HCT116 (cell line): ENCODE measurements around the gene PSMB5. TPM values are rescaled to one million over a fixed set of nuclear protein-coding genes. Genes with fewer than 3 reads are reported as not detected.
A peak's percentile ranks its signal among the peaks of the same experiment; 100 is the strongest.

Source experiments
- ATAC-seq: fragments of 200-7000 bp; cut with Tn5 transposase; 2 replicates; pipeline ENCODE4 v1.9.1; 2020; ENCODE audit warnings: mild to moderate bottlenecking, moderate library complexity
- BruUV-seq: library from RNA; stranded (reverse); fragments of 400-500 nt; replicated peaks from 2 replicates; lab custom pipeline; 2021; lab: Mats Ljungman, UMichigan
- CTCF ChIA-PET: fragments of 300-600 bp; sonication (Branson Sonifier 250); formaldehyde crosslinking; loops from one replicate; lab custom pipeline; 2021; ENCODE audit warnings: antibody characterized with exemption; lab: Charles Lee
- POLR2A ChIA-PET: fragments of 300-600, 350-600 bp; sonication (Branson Sonifier 250); formaldehyde crosslinking; loops from one replicate; lab custom pipeline; 2021; ENCODE audit warnings: antibody characterized with exemption; lab: Charles Lee
- RAD21 ChIA-PET, 2 experiments: fragments of 300-600 bp; sonication (Branson Sonifier 250); formaldehyde crosslinking; loops; one replicate each; lab custom pipeline; 2023; ENCODE audit warnings: low total read pairs in 2 of 2; ENCODE audit not compliant: uncharacterized antibody in 2 of 2, unreplicated experiment in 2 of 2, low non-redundant PET in 1 of 2; lab: Charles Lee
- DNase-seq: peaks from one replicate; pipeline ENCODE4 v3.0.0-alpha.2; 2010; ENCODE audit warnings: low read depth, low spot score
- H2AFZ ChIP-seq: fragments of 200-600 bp; shearing (Covaris generic), sonication (generic); 2 replicates; pipeline ENCODE4 v1.6.1; 2017; ENCODE audit warnings: low read depth, mixed run types, mixed read lengths, antibody characterized with exemption, low read length; ENCODE audit not compliant: poor library complexity, severe bottlenecking
- H3K27ac ChIP-seq: 2 replicates; pipeline ENCODE4 v1.5.1; 2012; ENCODE audit warnings: low read depth, low read length
- H3K27me3 ChIP-seq: fragments of 200-600 bp; sonication (generic); 2 replicates; pipeline ENCODE4 v1.6.1; 2016; ENCODE audit warnings: mixed run types, low read length, mixed read lengths; ENCODE audit not compliant: insufficient read depth
- H3K36me3 ChIP-seq, 2 experiments: fragments of 200-500 bp in 1 of 2; fragments of 200-600 bp in 1 of 2; sonication (Bioruptor generic) in 1 of 2; sonication (generic) in 1 of 2; 2 replicates each; pipeline versions ENCODE4 v1.5.1 to v1.6.1; 2014 to 2016; ENCODE audit warnings: low read length in 2 of 2, inconsistent platforms in 1 of 2, mixed read lengths in 1 of 2, mixed run types in 1 of 2; ENCODE audit not compliant: insufficient read depth in 2 of 2, control insufficient read depth in 1 of 2
- H3K4me1 ChIP-seq, 2 experiments: fragments of 200-600 bp in 1 of 2; sonication (generic) in 1 of 2; 2 replicates each; pipeline versions ENCODE4 v1.5.1 to v1.6.1; 2012 to 2017; ENCODE audit warnings: low read length in 2 of 2, inconsistent platforms in 1 of 2, mild to moderate bottlenecking in 1 of 2, mixed read lengths in 1 of 2, mixed run types in 1 of 2, moderate library complexity in 1 of 2; ENCODE audit not compliant: insufficient read depth in 2 of 2, control insufficient read depth in 1 of 2
- H3K4me2 ChIP-seq: fragments of 200-600 bp; sonication (generic); 2 replicates; pipeline ENCODE4 v1.6.1; 2017; ENCODE audit warnings: mixed run types, low read length, mixed read lengths
- H3K4me3 ChIP-seq, 2 experiments: fragments of 200-600 bp in 1 of 2; sonication (generic) in 1 of 2; replicated peaks in 1 of 2; 2 replicates each; pipeline ENCODE4 v1.5.1; 2011 to 2016; ENCODE audit warnings: low read length in 2 of 2, control low read depth in 1 of 2, low read depth in 1 of 2, mild to moderate bottlenecking in 1 of 2, mixed read lengths in 1 of 2, mixed run types in 1 of 2
- H3K79me2 ChIP-seq: fragments of 200-600 bp; sonication (generic); 2 replicates; pipeline ENCODE4 v1.6.1; 2017; ENCODE audit warnings: mild to moderate bottlenecking, mixed run types, low read length, moderate library complexity, mixed read lengths; ENCODE audit not compliant: insufficient read depth
- H3K9ac ChIP-seq: fragments of 200-600 bp; sonication (generic); 2 replicates; pipeline ENCODE4 v1.6.1; 2016; ENCODE audit warnings: low read length, mixed read lengths
- H3K9me2 ChIP-seq: fragments of 200-600 bp; sonication (generic), shearing (Covaris generic); 2 replicates; pipeline ENCODE4 v1.6.1; 2017; ENCODE audit warnings: mixed run types, mild to moderate bottlenecking, moderate library complexity; ENCODE audit not compliant: insufficient read depth
- H3K9me3 ChIP-seq, 2 experiments: fragments of 200-500 bp in 1 of 2; fragments of 200-600 bp in 1 of 2; sonication (Bioruptor generic) in 1 of 2; sonication (generic) in 1 of 2; 2 replicates each; pipeline ENCODE4 v1.6.1; 2014 to 2017; ENCODE audit warnings: low read length in 2 of 2, mixed read lengths in 2 of 2, inconsistent platforms in 1 of 2, low read depth in 1 of 2, mild to moderate bottlenecking in 1 of 2, mixed run types in 1 of 2, moderate library complexity in 1 of 2; ENCODE audit not compliant: control insufficient read depth in 1 of 2, insufficient read depth in 1 of 2
- H4K20me1 ChIP-seq: fragments of 200-600 bp; sonication (generic), shearing (Covaris generic); 2 replicates; pipeline ENCODE4 v1.6.1; 2017; ENCODE audit warnings: mixed run types, mild to moderate bottlenecking, moderate library complexity; ENCODE audit not compliant: insufficient read depth
- CEBPB ChIP-seq: IDR thresholded peaks from 2 replicates; pipeline ENCODE4 v1.6.1; 2012; ENCODE audit warnings: low read depth
- CTCF ChIP-seq, 3 experiments: fragments of 200-600 bp in 1 of 3; sonication (generic) in 1 of 3; IDR thresholded peaks in 2 of 3; conservative IDR thresholded peaks in 1 of 3; 2 replicates each; pipeline ENCODE4 v1.5.1; 2012 to 2017; ENCODE audit warnings: low read depth in 2 of 3, low read length in 2 of 3, antibody characterized with exemption in 1 of 3, borderline replicate concordance in 1 of 3, control low read depth in 1 of 3, mild to moderate bottlenecking in 1 of 3, mixed read lengths in 1 of 3, mixed run types in 1 of 3, moderate library complexity in 1 of 3; ENCODE audit not compliant: insufficient read depth in 1 of 3
- ELF1 ChIP-seq: IDR thresholded peaks from 2 replicates; pipeline ENCODE4 v1.6.1; 2012; ENCODE audit warnings: low read depth, borderline replicate concordance
- EZH2 ChIP-seq: fragments of 200-600 bp; sonication (generic); IDR thresholded peaks from 2 replicates; pipeline ENCODE4 v1.6.1; 2017; ENCODE audit warnings: antibody characterized with exemption, mixed run types
- EZH2phosphoT487 ChIP-seq: fragments of 200-600 bp; IDR thresholded peaks from 2 replicates; pipeline ENCODE4 v1.6.1; 2018; ENCODE audit warnings: antibody characterized with exemption, borderline replicate concordance
- FOSL1 ChIP-seq: IDR thresholded peaks from 2 replicates; pipeline ENCODE4 v1.6.1; 2012; ENCODE audit warnings: low read depth
- MAX ChIP-seq: IDR thresholded peaks from 2 replicates; pipeline ENCODE4 v1.6.1; 2012
- POLR2AphosphoS5 ChIP-seq: IDR thresholded peaks from 2 replicates; pipeline ENCODE4 v1.6.1; 2011; ENCODE audit warnings: mild to moderate bottlenecking, low read depth, low read length, moderate library complexity
- RAD21 ChIP-seq: IDR thresholded peaks from 2 replicates; pipeline ENCODE4 v1.6.1; 2012; ENCODE audit warnings: low read depth, mild to moderate bottlenecking
- YY1 ChIP-seq: IDR thresholded peaks from 2 replicates; pipeline ENCODE4 v1.6.1; 2011; ENCODE audit warnings: low read length, low read depth, moderate library complexity, mild to moderate bottlenecking; ENCODE audit not compliant: insufficient replicate concordance; ENCODE audit errors: extremely low read depth
- ZBTB33 ChIP-seq: IDR thresholded peaks from 2 replicates; pipeline ENCODE4 v1.6.1; 2011; ENCODE audit warnings: mild to moderate bottlenecking, low read length, moderate library complexity; ENCODE audit not compliant: insufficient replicate concordance; ENCODE audit errors: extremely low read depth
- ZFX ChIP-seq: fragments of 450-650 bp; IDR thresholded peaks from 2 replicates; pipeline ENCODE4 v1.6.1; 2017
- ZNF274 ChIP-seq: fragments of 200-500 bp; sonication (Bioruptor generic); IDR thresholded peaks from 2 replicates; pipeline ENCODE4 v1.6.1; 2014; ENCODE audit warnings: mild to moderate bottlenecking, low read depth, low read length, inconsistent platforms
- intact Hi-C: fragments of 100-400 bp; cut with micrococcal nuclease; formaldehyde crosslinking; loops from 2 replicates; pipeline ENCODE4 v1.10.0; 2022
- total RNA-seq: library from RNA; stranded (reverse); gene quantifications from one replicate; pipeline ENCODE4 v1.2.1, GENCODE V29; 2021; ENCODE audit not compliant: unreplicated experiment

Gene PSMB5
- total RNA-seq, 1 experiment from 2014 or later, result 212 TPM

GRCh38 chr14:23076785-23077408, 42.2 kb upstream of the PSMB5 start:
- Histone ChIP-seq H3K4me2 (no peak overlapping the region), H3K27ac (no peak overlapping the region; the same call in 1 of the 2 replicates), H3K9me3 (no peaks in the 10 kb centered on the region), H2AFZ (no peak overlapping the region), H4K20me1 (no peaks in the 10 kb centered on the region), H3K9ac (no peak overlapping the region), H3K27me3 (no peaks in the 10 kb centered on the region), H3K9me2 (no peaks in the 10 kb centered on the region), H3K4me3 (no peak overlapping the region), H3K36me3 (peaks cover 63 to 66% of the 10 kb centered on the region in 2 experiments), H3K4me1 (peaks cover 21 to 54% of the 10 kb centered on the region in 2 experiments), H3K79me2 (peaks cover 21% of the 10 kb centered on the region; the same call in 1 of the 2 replicates)
- DNase-seq, result no peak
- ChIA-PET POLR2A (interaction anchor here (2.9 kb wide), 1 partner anchor 18 kb away, joined by 19 read pairs; the partner anchor contains the start of genes ACIN1 and C14orf119), RAD21 (interaction anchor here in 1 of 2 experiments (1.1 kb wide), 1 partner anchor 44 kb away, joined by 3 read pairs; no protein-coding TSS in a partner anchor), CTCF (interaction anchor here (0.5 to 3.6 kb wide), 13 partner anchors 8 to 303 kb away, joined by 3 to 51 read pairs (median 5); partner anchors contain the start of genes ACIN1 and C14orf119)
- ATAC-seq, result peak; percentile 49
- intact Hi-C loops, result loop anchor here (1.0 kb wide), 1 partner anchor 110 kb away; no protein-coding TSS in a partner anchor
- peak; percentile 53 for TF ChIP-seq RAD21
- TF ChIP-seq CTCF (IDR thresholded peaks at IDR 0.05 in 2 of 3, conservative IDR thresholded peaks at IDR 0.05 in 1 of 3; ENCODE audit: borderline replicate concordance in 1 of 3, insufficient read depth in 1 of 3, low read depth in 2 of 3, low read length in 2 of 3), result peak; percentile 45 to 79 (median 62); a peak in 5 of 6 replicates
- no peak for TF ChIP-seq ZNF274
- no TSS peak for BruUV-seq

GRCh38 chr14:23074906-23075305, 40.2 kb upstream of the PSMB5 start:
- intact Hi-C loops, result no loop called here
- no peaks in the 10 kb centered on the region for H3K9me2 ChIP-seq
- ChIA-PET CTCF (interaction anchor here (1.2 to 1.8 kb wide), 3 partner anchors 17 to 46 kb away, joined by 3 to 5 read pairs (median 4); partner anchors contain the start of genes ACIN1 and C14orf119), RAD21 (no interaction called here), POLR2A (interaction anchor here (5.4 kb wide), 1 partner anchor 20 kb away, joined by 35 read pairs; the partner anchor contains the start of genes ACIN1 and C14orf119)
- no peaks in the 10 kb centered on the region for H4K20me1 ChIP-seq
- no peak overlapping the region for H2AFZ ChIP-seq
- no peaks in the 10 kb centered on the region for H3K27me3 ChIP-seq
- H3K4me3 ChIP-seq, result no peak overlapping the region
- ATAC-seq (no peak), DNase-seq (no peak)
- no peak for TF ChIP-seq EZH2
- TF ChIP-seq ELF1, result no peak
- no peak for TF ChIP-seq FOSL1
- TF ChIP-seq ZFX, result no peak
- TF ChIP-seq ZBTB33, result no peak
- no peak for TF ChIP-seq CEBPB
- no peak for TF ChIP-seq ZNF274
- no peak for TF ChIP-seq POLR2AphosphoS5
- no peak for TF ChIP-seq MAX
- no peak for TF ChIP-seq YY1
- no peak for TF ChIP-seq EZH2phosphoT487
- peaks cover 29 to 59% of the 10 kb centered on the region in 2 experiments for H3K4me1 ChIP-seq
- H3K36me3 ChIP-seq, result peaks cover 48% of the 10 kb centered on the region in 2 experiments
- no peaks in the 10 kb centered on the region for H3K9me3 ChIP-seq
- H3K79me2 ChIP-seq, result peaks cover 40% of the 10 kb centered on the region
- H3K4me2 ChIP-seq, result no peak overlapping the region
- BruUV-seq, result no TSS peak
- no peak overlapping the region for H3K9ac ChIP-seq
- no peak overlapping the region for H3K27ac ChIP-seq
